ENCODE results near the gene DNER.

- TF ChIP-seq CTCF (IDR thresholded peaks at IDR 0.05; ENCODE audit: low read depth, low read length) (no peak), MYC (IDR thresholded peaks at IDR 0.05; ENCODE audit: low read depth, low read length) (no peak)
- TF ChIP-seq, protein P1, sequence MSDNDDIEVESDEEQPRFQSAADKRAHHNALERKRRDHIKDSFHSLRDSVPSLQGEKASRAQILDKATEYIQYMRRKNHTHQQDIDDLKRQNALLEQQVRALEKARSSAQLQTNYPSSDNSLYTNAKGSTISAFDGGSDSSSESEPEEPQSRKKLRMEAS (IDR thresholded peaks at IDR 0.05; ENCODE audit: low read depth, low read length): no peak
These were observed 237.0 kb downstream of the DNER start for GRCh38 chr2:229477269-229477755.

All from NB4 (cell line).